K562 (cell line): ENCODE measurements around the gene BCL2L1. TPM values are rescaled to one million over a fixed set of nuclear protein-coding genes. Genes with fewer than 3 reads are reported as not detected.
A peak's percentile ranks its signal among the peaks of the same experiment; 100 is the strongest.

ENCODE experiments used
- CREM ChIP-seq: IDR thresholded peaks from 2 replicates; pipeline ENCODE4 v1.6.1; 2014; ENCODE audit warnings: antibody characterized with exemption, low read depth
- CTCF ChIP-seq, 3 experiments: IDR thresholded peaks in 2 of 3; conservative IDR thresholded peaks in 1 of 3; 2 replicates each; pipeline ENCODE4 v1.5.1; 2011 to 2012; ENCODE audit warnings: low read length in 3 of 3, mild to moderate bottlenecking in 3 of 3, control low read depth in 2 of 3, improper control_type of control experiment in 1 of 3, inconsistent platforms in 1 of 3, low read depth in 1 of 3, mixed read lengths in 1 of 3, moderate library complexity in 1 of 3; ENCODE audit not compliant: insufficient read depth in 2 of 3
- E2F8 ChIP-seq: fragments of 450-650 bp; IDR thresholded peaks from 2 replicates; pipeline ENCODE4 v1.7.1; 2018; ENCODE audit warnings: mild to moderate bottlenecking, low read depth; ENCODE audit not compliant: partially characterized antibody
- FOXM1 ChIP-seq, 2 experiments: fragments of 450-650 bp in 1 of 2; sonication (generic) in 1 of 2; formaldehyde crosslinking in 1 of 2; IDR thresholded peaks; 2 replicates each; pipeline versions ENCODE4 v1.6.1 to v1.9.0; 2017 to 2022; ENCODE audit warnings: low read depth in 2 of 2, mild to moderate bottlenecking in 2 of 2, missing genetic modification reagents in 1 of 2, moderate library complexity in 1 of 2
- MYBL2 ChIP-seq, 2 experiments: fragments of 450-650 bp in 1 of 2; sonication (generic) in 1 of 2; formaldehyde crosslinking in 1 of 2; IDR thresholded peaks; 2 replicates each; pipeline versions ENCODE4 v1.6.1 to v1.8.1; 2017 to 2022; ENCODE audit warnings: borderline replicate concordance in 1 of 2, inconsistent platforms in 1 of 2, low read depth in 1 of 2, mild to moderate bottlenecking in 1 of 2, missing genetic modification reagents in 1 of 2, moderate library complexity in 1 of 2
- MYC ChIP-seq, 2 experiments: fragments of 250-450 bp in 1 of 2; sonication (Bioruptor Pico) in 1 of 2; IDR thresholded peaks; 2 replicates each; pipeline versions ENCODE4 v1.5.1 to v1.6.1; 2012 to 2021; ENCODE audit warnings: low read depth in 2 of 2, borderline replicate concordance in 1 of 2, improper control_type of control experiment in 1 of 2, low read length in 1 of 2, mild to moderate bottlenecking in 1 of 2, moderate library complexity in 1 of 2
- RFX1 ChIP-seq: fragments of 450-650 bp; IDR thresholded peaks from 2 replicates; pipeline ENCODE4 v1.6.1; 2016; ENCODE audit warnings: mild to moderate bottlenecking, moderate library complexity
- TRIM24 ChIP-seq, 2 experiments: fragments of 450-650 bp; IDR thresholded peaks; 2 replicates each; pipeline ENCODE4 v1.6.1; 2016
- ZKSCAN1 ChIP-seq: fragments of 150-350 bp; IDR thresholded peaks from 2 replicates; pipeline ENCODE4 v1.6.1; 2016; ENCODE audit warnings: low read depth, low read length
- ZNF395 ChIP-seq: fragments of 200-800 bp; sonication (Bioruptor generic); IDR thresholded peaks from 2 replicates; pipeline ENCODE4 v1.6.1; 2017; ENCODE audit warnings: missing genetic modification characterization, missing compliant biosample characterization
- ZNF655 ChIP-seq: fragments of 250-450 bp; sonication (Bioruptor Pico); IDR thresholded peaks from 2 replicates; pipeline ENCODE4 v1.5.0; 2021
- polyA plus RNA-seq, 8 experiments: library from polyadenylated mRNA; depleted of rRNA in 4 of 8; stranded (reverse) in 5 of 8; unstranded in 3 of 8; fragments of >200 nt; fragmentation: Nextera tagmentation in 2 of 8; fragmentation: Illumina TruSeq in 1 of 8; extraction: Ambion mirVana in 2 of 8; extraction: Trizol in 1 of 8; gene quantifications; 2 replicates each; pipeline versions ENCODE4 v1.2.1 to v1.2.3, GENCODE V29; 2011 to 2014; ENCODE audit warnings: inconsistent platforms in 1 of 8, missing spikeins in 1 of 8
- total RNA-seq, 7 experiments: library from RNA; depleted of rRNA in 6 of 7; stranded (reverse); fragments of >200 nt in 6 of 7; fragmentation: Illumina TruSeq in 2 of 7; extraction: Trizol in 2 of 7; gene quantifications; 2 replicates each; pipeline versions ENCODE4 v1.2.1 to v1.2.3, GENCODE V29; 2011 to 2021; ENCODE audit warnings: low replicate concordance in 1 of 7
- TF ChIP-seq, protein P1 (sequence below): fragments of 450-650 bp; formaldehyde crosslinking; IDR thresholded peaks from 2 replicates; pipeline ENCODE4 v1.4.0; 2022; ENCODE audit warnings: missing genetic modification characterization
- TF ChIP-seq, protein P2 (sequence below), 2 experiments: fragments of 450-650 bp; IDR thresholded peaks; 2 replicates each; pipeline ENCODE4 v1.6.1; 2016

Gene BCL2L1
- total and polyA plus RNA-seq, 9 of the 15 experiments (the other 6 are each of a cell fraction or from before 2014, with no cell fraction given): 3.3 to 182 (median 120) TPM

DNA sequence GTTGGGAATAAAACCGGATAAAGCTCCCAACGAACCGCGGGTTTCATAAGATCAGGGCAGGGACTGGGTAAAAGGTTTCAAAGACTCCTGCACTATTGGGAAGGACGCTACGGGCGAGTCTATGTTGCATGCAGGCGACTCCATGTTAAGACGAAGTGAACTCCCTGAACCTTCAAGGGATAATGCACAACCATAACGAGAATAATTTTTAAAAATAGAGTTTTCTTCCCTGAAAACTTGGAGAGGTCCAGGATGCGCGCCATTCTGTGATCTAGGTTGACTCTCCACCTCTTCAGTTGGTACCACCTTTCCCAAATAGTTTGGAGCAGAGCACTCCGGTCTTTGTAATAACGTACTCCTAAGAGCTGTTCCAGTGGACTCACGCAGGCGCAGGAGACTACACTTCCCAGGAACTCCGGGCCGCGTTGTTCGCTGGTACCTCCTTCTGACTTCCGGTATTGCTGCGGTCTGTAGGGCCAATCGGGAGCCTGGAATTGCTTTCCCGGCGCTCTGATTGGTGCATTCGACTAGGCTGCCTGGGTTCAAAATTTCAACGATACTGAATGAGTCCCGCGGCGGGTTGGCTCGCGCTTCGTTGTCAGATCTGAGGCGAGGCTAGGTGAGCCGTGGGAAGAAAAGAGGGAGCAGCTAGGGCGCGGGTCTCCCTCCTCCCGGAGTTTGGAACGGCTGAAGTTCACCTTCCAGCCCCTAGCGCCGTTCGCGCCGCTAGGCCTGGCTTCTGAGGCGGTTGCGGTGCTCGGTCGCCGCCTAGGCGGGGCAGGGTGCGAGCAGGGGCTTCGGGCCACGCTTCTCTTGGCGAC is 16.3 kb upstream of the BCL2L1 start, which contains the start of gene TPX2 (continued):
- TF ChIP-seq, protein P1, sequence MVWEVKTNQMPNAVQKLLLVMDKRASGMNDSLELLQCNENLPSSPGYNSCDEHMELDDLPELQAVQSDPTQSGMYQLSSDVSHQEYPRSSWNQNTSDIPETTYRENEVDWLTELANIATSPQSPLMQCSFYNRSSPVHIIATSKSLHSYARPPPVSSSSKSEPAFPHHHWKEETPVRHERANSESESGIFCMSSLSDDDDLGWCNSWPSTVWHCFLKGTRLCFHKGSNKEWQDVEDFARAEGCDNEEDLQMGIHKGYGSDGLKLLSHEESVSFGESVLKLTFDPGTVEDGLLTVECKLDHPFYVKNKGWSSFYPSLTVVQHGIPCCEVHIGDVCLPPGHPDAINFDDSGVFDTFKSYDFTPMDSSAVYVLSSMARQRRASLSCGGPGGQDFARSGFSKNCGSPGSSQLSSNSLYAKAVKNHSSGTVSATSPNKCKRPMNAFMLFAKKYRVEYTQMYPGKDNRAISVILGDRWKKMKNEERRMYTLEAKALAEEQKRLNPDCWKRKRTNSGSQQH (CRISPR knock-in tag): 0 out of 2 replicates have a peak, but pooled peaks have one; percentile 36
- TF ChIP-seq ZNF395 (CRISPR knock-in tag): peak; percentile 60
- TF ChIP-seq ZKSCAN1: no peak
- peak; percentile 99 for TF ChIP-seq MYBL2 (IDR thresholded peaks at IDR 0.05; ENCODE audit: low read depth)
- peak; percentile 83; the same call in 1 of the 2 replicates for TF ChIP-seq MYBL2 (CRISPR knock-in tag; IDR thresholded peaks at IDR 0.05; ENCODE audit: borderline replicate concordance)
- no peak for TF ChIP-seq ZNF655 (CRISPR knock-in tag)
- no peak for TF ChIP-seq E2F8
- TF ChIP-seq FOXM1 (IDR thresholded peaks at IDR 0.05; ENCODE audit: low read depth): peak; percentile 100
- peak; percentile 96; the same call in 1 of the 2 replicates for TF ChIP-seq FOXM1 (CRISPR knock-in tag; IDR thresholded peaks at IDR 0.05; ENCODE audit: low read depth)
- no peak for TF ChIP-seq RFX1
- no peak for TF ChIP-seq TRIM24 (IDR thresholded peaks at IDR 0.05)
- peak; percentile 84 for TF ChIP-seq CREM
- TF ChIP-seq, protein P2, sequence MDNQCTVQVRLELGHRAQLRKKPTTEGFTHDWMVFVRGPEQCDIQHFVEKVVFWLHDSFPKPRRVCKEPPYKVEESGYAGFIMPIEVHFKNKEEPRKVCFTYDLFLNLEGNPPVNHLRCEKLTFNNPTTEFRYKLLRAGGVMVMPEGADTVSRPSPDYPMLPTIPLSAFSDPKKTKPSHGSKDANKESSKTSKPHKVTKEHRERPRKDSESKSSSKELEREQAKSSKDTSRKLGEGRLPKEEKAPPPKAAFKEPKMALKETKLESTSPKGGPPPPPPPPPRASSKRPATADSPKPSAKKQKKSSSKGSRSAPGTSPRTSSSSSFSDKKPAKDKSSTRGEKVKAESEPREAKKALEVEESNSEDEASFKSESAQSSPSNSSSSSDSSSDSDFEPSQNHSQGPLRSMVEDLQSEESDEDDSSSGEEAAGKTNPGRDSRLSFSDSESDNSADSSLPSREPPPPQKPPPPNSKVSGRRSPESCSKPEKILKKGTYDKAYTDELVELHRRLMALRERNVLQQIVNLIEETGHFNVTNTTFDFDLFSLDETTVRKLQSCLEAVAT (IDR thresholded peaks at IDR 0.05): 0 out of 4 replicates have a peak, but pooled peaks have one; percentile 31 to 59
- peak; percentile 30 to 80 (median 39); a peak in 5 of 6 replicates for TF ChIP-seq CTCF (IDR thresholded peaks at IDR 0.05 in 2 of 3, conservative IDR thresholded peaks at IDR 0.05 in 1 of 3; ENCODE audit: insufficient read depth in 2 of 3, low read depth in 1 of 3, low read length in 3 of 3)
- TF ChIP-seq MYC (IDR thresholded peaks at IDR 0.05; ENCODE audit: low read depth, low read length): peak; percentile 79
- no peak for TF ChIP-seq MYC (CRISPR knock-in tag; IDR thresholded peaks at IDR 0.05; ENCODE audit: borderline replicate concordance, low read depth)
